Liver (tissue), 2 donors: Measurements from ENCODE around the gene PATL2.

Experiments
- RAD21 ChIP-seq, 2 donors: IDR thresholded peaks; 2 replicates each; pipeline ENCODE4 v1.6.1; 2016; ENCODE audit warnings: antibody characterized with exemption in 2 of 2, mild to moderate bottlenecking in 2 of 2
- TAF1 ChIP-seq: conservative IDR thresholded peaks from 2 replicates; pipeline ENCODE4 v1.6.1; 2016; ENCODE audit warnings: antibody characterized with exemption, mild to moderate bottlenecking
- YY1 ChIP-seq: IDR thresholded peaks from 2 replicates; pipeline ENCODE4 v1.6.1; 2016; ENCODE audit warnings: antibody characterized with exemption, mild to moderate bottlenecking
- donor health status: healthy.

DNA sequence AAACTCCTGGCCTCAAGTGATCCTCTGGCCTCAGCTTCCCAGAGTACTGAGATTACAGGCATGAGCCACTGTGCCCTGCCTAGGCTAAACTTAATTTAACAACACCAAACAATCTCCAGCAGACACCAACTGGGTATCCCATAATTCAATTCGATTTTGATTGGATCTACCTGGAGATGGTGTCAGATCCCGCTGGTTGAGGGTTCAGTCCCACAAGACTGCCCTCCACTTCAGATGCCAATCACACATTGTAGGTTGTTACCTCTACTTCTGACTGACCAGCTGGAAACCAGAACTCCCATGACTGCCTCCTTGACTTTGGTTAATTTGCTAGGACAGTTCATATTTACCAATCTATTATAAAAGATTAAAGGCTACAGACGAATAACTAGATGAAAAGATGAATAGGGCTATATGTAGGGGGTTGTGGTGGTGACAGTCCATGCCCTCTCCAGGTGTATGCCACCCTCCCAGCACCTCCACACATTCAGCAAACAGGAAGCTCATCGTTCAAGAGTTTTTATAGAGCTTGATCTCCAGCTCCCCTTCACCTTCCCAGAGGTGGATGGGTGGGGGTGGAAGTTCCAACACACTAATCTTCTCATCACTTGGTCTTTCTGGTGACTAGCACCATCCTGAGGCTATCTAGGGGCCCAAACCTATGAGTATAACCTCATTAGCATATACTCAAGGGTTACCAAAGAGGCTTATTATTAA is 9.5 kb upstream of the PATL2 start:
- TF ChIP-seq RAD21 (IDR thresholded peaks at IDR 0.05) (no peak), YY1 (no peak), TAF1 (no peak)
